ENCODE data around the gene MRPS10. TPM values are rescaled to one million over a fixed set of nuclear protein-coding genes. Genes with fewer than 3 reads are reported as not detected.

Gene MRPS10
- polyA plus RNA-seq, 1 of the 3 experiments (the other 2 are of a cell fraction): 29.8 TPM

DNA sequence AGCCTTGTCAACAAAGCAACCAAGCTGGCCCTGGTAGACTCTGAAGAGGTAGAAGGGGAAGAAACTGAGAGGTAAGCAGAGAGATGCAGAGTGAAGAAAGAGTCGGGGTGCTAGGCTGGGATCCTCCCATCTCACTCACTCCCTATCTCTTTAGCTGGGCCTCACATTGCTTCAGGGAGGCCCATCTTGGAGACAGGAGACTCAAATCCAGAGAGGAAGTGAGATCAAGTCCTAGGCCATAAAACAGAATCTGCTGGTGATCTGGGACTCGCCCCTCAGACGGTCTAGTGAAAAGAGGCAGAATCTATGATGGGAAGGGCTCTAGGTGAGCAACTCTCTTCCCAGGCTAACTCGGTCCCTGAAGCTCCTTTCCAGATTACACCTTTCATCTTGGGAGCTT lies 22.2 kb downstream of the MRPS10 start:
- Histone ChIP-seq H3K9me2 (no peaks in the 10 kb centered on the region), H3K9me3 (no peaks in the 10 kb centered on the region), H3K79me2 (ENCODE audit: insufficient read depth) (no peaks in the 10 kb centered on the region), H3K4me2 (no peak overlapping the region), H4K20me1 (ENCODE audit: insufficient read depth) (peaks cover 4% of the 10 kb centered on the region; the same call in 1 of the 2 replicates), H3F3A (replicated peaks; ENCODE audit: insufficient read depth) (peaks cover 50% of the 10 kb centered on the region), H3K27ac (ENCODE audit: low read depth in 2 of 2, low read length in 1 of 2) (no peak overlapping the region), H3K27me3 (ENCODE audit: insufficient read depth) (no peaks in the 10 kb centered on the region), H3K36me3 (replicated peaks in 1 of 2; ENCODE audit: control insufficient read depth in 1 of 2, insufficient read depth in 2 of 2, low read length in 1 of 2) (no peaks in the 10 kb centered on the region), H3K4me1 (ENCODE audit: control insufficient read depth in 1 of 2, insufficient read depth in 2 of 2, low read depth in 1 of 2, low read length in 1 of 2) (peaks cover 5 to 22% of the 10 kb centered on the region in 2 experiments; a peak in 3 of 4 replicates), H3K4me3 (ENCODE audit: low read depth in 2 of 2, low read length in 1 of 2) (no peak overlapping the region), H2AFZ (ENCODE audit: low read depth) (no peak overlapping the region), H3K9ac (no peak overlapping the region)
- no peak for DNase-seq
- 92% methylated on average over 4 of the region's 4 CpGs for WGBS (ENCODE audit: low lambda C conversion rate)
- ChIA-PET CTCF (interaction anchor here (1.0 to 1.3 kb wide), 4 partner anchors 18 to 337 kb away, joined by 3 read pairs; no protein-coding TSS in a partner anchor), POLR2A (no interaction called here)
- TF ChIP-seq EP300 (IDR thresholded peaks at IDR 0.05; ENCODE audit: borderline replicate concordance in 1 of 2, low read depth in 1 of 2, low read length in 1 of 2) (no peak), TCF12 (IDR thresholded peaks at IDR 0.05) (no peak), MEF2A (IDR thresholded peaks at IDR 0.05; ENCODE audit: borderline replicate concordance, low read depth) (no peak), CHD2 (IDR thresholded peaks at IDR 0.05; ENCODE audit: low read length, partially characterized antibody) (no peak), GABPA (IDR thresholded peaks at IDR 0.05; ENCODE audit: low read depth) (no peak)
- TF ChIP-seq, protein P1, sequence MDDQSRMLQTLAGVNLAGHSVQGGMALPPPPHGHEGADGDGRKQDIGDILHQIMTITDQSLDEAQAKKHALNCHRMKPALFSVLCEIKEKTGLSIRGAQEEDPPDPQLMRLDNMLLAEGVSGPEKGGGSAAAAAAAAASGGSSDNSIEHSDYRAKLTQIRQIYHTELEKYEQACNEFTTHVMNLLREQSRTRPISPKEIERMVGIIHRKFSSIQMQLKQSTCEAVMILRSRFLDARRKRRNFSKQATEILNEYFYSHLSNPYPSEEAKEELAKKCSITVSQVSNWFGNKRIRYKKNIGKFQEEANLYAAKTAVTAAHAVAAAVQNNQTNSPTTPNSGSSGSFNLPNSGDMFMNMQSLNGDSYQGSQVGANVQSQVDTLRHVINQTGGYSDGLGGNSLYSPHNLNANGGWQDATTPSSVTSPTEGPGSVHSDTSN (IDR thresholded peaks at IDR 0.05): no peak

DNA sequence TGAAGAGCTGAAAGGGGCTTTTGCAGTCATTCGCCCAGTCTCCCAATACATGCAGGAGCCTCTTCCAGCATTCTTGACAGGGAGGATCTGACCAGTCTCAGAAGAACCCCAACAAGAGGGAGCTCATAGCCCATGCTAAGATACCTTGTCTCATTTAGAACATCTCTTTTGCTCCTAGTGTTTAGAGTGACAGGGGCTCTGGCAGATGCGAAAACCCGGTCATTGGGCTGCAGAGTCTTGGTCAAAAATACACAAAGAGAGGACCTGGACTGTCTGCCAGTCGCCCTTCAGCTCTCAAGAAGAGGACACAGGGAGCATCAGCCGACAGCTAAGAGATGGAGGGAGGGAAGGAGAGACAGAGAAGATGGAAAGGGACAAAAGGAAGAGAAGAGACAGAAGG lies 23.6 kb downstream of the MRPS10 start:
- Histone ChIP-seq H2AFZ (ENCODE audit: low read depth) (no peak overlapping the region), H3K9me3 (no peaks in the 10 kb centered on the region), H3K27ac (ENCODE audit: low read depth in 2 of 2, low read length in 1 of 2) (peak overlapping the region; percentile 12 to 69; a peak in 2 of 4 replicates), H3K4me1 (ENCODE audit: control insufficient read depth in 1 of 2, insufficient read depth in 2 of 2, low read depth in 1 of 2, low read length in 1 of 2) (peaks cover 5 to 20% of the 10 kb centered on the region in 2 experiments; a peak in 3 of 4 replicates), H3K79me2 (ENCODE audit: insufficient read depth) (no peaks in the 10 kb centered on the region), H3K4me2 (no peak overlapping the region), H3F3A (replicated peaks; ENCODE audit: insufficient read depth) (peaks cover 41% of the 10 kb centered on the region), H3K27me3 (ENCODE audit: insufficient read depth) (no peaks in the 10 kb centered on the region), H3K4me3 (ENCODE audit: low read depth in 2 of 2, low read length in 1 of 2) (no peak overlapping the region), H3K36me3 (replicated peaks in 1 of 2; ENCODE audit: control insufficient read depth in 1 of 2, insufficient read depth in 2 of 2, low read length in 1 of 2) (no peaks in the 10 kb centered on the region), H4K20me1 (ENCODE audit: insufficient read depth) (no peaks in the 10 kb centered on the region), H3K9ac (no peak overlapping the region), H3K9me2 (no peaks in the 10 kb centered on the region)
- no peak for TF ChIP-seq GATA2 (CRISPR knock-in tag; IDR thresholded peaks at IDR 0.05)
- no peak for TF ChIP-seq TEAD4 (IDR thresholded peaks at IDR 0.05; ENCODE audit: borderline replicate concordance, insufficient read depth)
- no peak for TF ChIP-seq CHD2 (IDR thresholded peaks at IDR 0.05; ENCODE audit: low read length, partially characterized antibody)
- TF ChIP-seq RFX5 (IDR thresholded peaks at IDR 0.05; ENCODE audit: low read length): no peak
- TF ChIP-seq NRF1 (IDR thresholded peaks at IDR 0.05; ENCODE audit: low read depth, low read length): no peak
- no peak for TF ChIP-seq REST (IDR thresholded peaks at IDR 0.05; ENCODE audit: low read depth, low read length)
- TF ChIP-seq FOSL2 (IDR thresholded peaks at IDR 0.05; ENCODE audit: borderline replicate concordance, low read depth): no peak
- TF ChIP-seq, protein P2, sequence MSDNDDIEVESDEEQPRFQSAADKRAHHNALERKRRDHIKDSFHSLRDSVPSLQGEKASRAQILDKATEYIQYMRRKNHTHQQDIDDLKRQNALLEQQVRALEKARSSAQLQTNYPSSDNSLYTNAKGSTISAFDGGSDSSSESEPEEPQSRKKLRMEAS (IDR thresholded peaks at IDR 0.05; ENCODE audit: low read depth): no peak
- no peak for TF ChIP-seq GABPA (IDR thresholded peaks at IDR 0.05; ENCODE audit: low read depth)
- TF ChIP-seq, protein P1 (IDR thresholded peaks at IDR 0.05): no peak
- no peak for TF ChIP-seq POLR2AphosphoS5 (IDR thresholded peaks at IDR 0.05; ENCODE audit: low read depth, low read length)
- TF ChIP-seq, protein P3, sequence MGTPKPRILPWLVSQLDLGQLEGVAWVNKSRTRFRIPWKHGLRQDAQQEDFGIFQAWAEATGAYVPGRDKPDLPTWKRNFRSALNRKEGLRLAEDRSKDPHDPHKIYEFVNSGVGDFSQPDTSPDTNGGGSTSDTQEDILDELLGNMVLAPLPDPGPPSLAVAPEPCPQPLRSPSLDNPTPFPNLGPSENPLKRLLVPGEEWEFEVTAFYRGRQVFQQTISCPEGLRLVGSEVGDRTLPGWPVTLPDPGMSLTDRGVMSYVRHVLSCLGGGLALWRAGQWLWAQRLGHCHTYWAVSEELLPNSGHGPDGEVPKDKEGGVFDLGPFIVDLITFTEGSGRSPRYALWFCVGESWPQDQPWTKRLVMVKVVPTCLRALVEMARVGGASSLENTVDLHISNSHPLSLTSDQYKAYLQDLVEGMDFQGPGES (IDR thresholded peaks at IDR 0.05; ENCODE audit: low read depth, low read length): no peak
- TF ChIP-seq MEF2A (IDR thresholded peaks at IDR 0.05; ENCODE audit: borderline replicate concordance, low read depth): no peak
- no peak for TF ChIP-seq EZH2phosphoT487 (IDR thresholded peaks at IDR 0.05; ENCODE audit: borderline replicate concordance, low read depth)
- no peak for TF ChIP-seq TAF1 (IDR thresholded peaks at IDR 0.05; ENCODE audit: borderline replicate concordance, low read depth, low read length)
- TF ChIP-seq RXRA (IDR thresholded peaks at IDR 0.05; ENCODE audit: borderline replicate concordance, low read depth): no peak
- TF ChIP-seq YY1 (IDR thresholded peaks at IDR 0.05; ENCODE audit: low read depth): no peak
- ChIA-PET CTCF (interaction anchor here (1.0 to 2.2 kb wide), 3 partner anchors 20 to 353 kb away, joined by 4 to 8 read pairs (median 4); no protein-coding TSS in a partner anchor), POLR2A (interaction anchor here (1.0 kb wide), 1 partner anchor 15 kb away, joined by 3 read pairs; no protein-coding TSS in a partner anchor)
- 98% methylated on average over 5 of the region's 5 CpGs for WGBS (ENCODE audit: low lambda C conversion rate)
- DNase-seq: no peak

Data from SK-N-SH (cell line).